ENCODE results near the gene LARGE1. TPM values are rescaled to one million over a fixed set of nuclear protein-coding genes. Genes with fewer than 3 reads are reported as not detected.

LARGE1 gene
- total RNA-seq, 1 experiment from 2014 or later, result 5.8 TPM

DNA sequence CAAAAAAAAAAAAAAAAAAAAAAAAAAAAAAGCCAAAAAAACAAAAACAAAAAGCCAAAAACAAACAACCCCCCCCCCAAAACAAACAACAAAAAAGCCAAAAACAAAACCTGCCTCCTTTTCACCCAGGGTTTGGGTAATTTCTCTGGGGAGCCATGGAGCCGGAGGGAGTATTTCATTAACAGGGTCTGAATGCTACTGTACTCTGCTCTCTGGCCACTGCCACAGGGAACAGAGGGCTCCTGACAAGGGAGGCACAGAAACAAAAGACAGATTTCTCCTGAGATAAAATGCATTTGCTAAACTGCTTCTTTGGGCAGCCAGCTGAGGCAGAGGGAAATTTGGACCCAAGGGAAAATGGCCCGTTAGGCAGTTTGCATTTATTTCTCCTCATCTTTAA, 596.0 kb downstream of the LARGE1 start:
- Mint-ChIP-seq H3K9me3 (ENCODE audit: unreplicated experiment) (no peaks in the 10 kb centered on the region), H3K27me3 (ENCODE audit: insufficient read depth, unreplicated experiment) (no peaks in the 10 kb centered on the region), H3K4me3 (ENCODE audit: unreplicated experiment) (no peak overlapping the region), H3K36me3 (ENCODE audit: insufficient read depth, unreplicated experiment) (peaks cover 5% of the 10 kb centered on the region), H3K4me1 (ENCODE audit: low read depth, unreplicated experiment) (peaks cover 14% of the 10 kb centered on the region), H3K27ac (ENCODE audit: unreplicated experiment) (no peak overlapping the region)
- Histone ChIP-seq H3K4me1 (peaks cover 7% of the 10 kb centered on the region), H3K4me3 (ENCODE audit: low read depth, low read length) (no peak overlapping the region), H3K36me3 (ENCODE audit: control insufficient read depth, insufficient read depth, low read length) (no peaks in the 10 kb centered on the region), H3K9me3 (no peaks in the 10 kb centered on the region), H3K27me3 (replicated peaks; ENCODE audit: control insufficient read depth, insufficient read depth, low read length) (no peaks in the 10 kb centered on the region)
- DNase-seq, result no peak
- ChIA-PET POLR2A (no interaction called here), CTCF (no interaction called here)
- intact Hi-C loops (cut with micrococcal nuclease; ENCODE audit: unreplicated experiment), result no loop called here
- BruUV-seq (replicated peaks), result no TSS peak
- TF ChIP-seq, protein P1, sequence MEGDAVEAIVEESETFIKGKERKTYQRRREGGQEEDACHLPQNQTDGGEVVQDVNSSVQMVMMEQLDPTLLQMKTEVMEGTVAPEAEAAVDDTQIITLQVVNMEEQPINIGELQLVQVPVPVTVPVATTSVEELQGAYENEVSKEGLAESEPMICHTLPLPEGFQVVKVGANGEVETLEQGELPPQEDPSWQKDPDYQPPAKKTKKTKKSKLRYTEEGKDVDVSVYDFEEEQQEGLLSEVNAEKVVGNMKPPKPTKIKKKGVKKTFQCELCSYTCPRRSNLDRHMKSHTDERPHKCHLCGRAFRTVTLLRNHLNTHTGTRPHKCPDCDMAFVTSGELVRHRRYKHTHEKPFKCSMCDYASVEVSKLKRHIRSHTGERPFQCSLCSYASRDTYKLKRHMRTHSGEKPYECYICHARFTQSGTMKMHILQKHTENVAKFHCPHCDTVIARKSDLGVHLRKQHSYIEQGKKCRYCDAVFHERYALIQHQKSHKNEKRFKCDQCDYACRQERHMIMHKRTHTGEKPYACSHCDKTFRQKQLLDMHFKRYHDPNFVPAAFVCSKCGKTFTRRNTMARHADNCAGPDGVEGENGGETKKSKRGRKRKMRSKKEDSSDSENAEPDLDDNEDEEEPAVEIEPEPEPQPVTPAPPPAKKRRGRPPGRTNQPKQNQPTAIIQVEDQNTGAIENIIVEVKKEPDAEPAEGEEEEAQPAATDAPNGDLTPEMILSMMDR (IDR thresholded peaks at IDR 0.05; ENCODE audit: insufficient read depth in 1 of 2, low read depth in 1 of 2, low read length in 1 of 2, severe bottlenecking in 1 of 2, unreplicated experiment in 1 of 2), result no peak

DNA sequence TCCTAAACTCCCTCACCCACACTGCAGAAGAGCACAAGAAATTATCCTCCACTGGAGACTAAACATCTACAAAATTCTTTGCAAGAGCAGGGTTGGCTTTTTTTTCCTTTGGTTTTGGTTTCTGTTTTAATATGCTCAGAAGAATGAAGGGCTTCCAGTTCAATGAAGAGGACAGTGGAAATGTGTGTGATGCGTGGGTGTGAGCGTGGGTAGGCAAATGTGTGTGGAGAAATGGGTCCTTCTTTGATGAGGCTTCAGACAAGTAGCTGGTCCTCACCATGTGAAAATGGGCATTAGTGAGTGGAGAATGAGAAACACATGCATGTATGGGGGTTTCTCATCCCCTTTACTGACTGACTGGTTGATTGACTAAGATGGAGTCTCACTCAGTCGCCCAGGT, 598.8 kb downstream of the LARGE1 start:
- CTCF ChIA-PET, result no interaction called here
- no peak overlapping the region for H3K27ac Mint-ChIP-seq (ENCODE audit: unreplicated experiment)

DNA sequence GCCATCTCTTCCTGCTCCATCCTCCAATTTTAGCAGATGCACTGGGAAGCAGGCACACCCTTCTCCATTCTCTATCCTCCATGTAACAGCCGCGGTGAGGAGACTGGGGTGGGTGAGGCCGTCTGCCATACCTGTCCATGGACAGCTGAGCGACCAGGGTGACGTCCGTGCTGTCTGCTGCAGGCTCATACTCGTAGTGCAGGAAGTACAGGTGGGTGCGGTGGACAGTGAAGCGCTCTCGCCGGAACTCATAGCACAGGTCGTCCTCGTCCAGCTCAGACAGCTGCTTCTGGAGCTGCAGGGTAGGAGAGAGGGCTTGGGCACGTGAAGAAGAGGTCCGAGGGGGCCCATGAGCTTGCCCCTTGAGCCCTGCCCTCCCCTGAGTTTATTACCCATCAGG, 604.3 kb downstream of the LARGE1 start:
- CTCF ChIA-PET, result no interaction called here
- H3K27ac Mint-ChIP-seq (ENCODE audit: unreplicated experiment), result no peak overlapping the region
- H3K4me1 Mint-ChIP-seq (ENCODE audit: low read depth, unreplicated experiment), result no peaks in the 10 kb centered on the region
- no peaks in the 10 kb centered on the region for H3K4me1 ChIP-seq
- H3K4me3 Mint-ChIP-seq (ENCODE audit: unreplicated experiment), result no peak overlapping the region
- no peaks in the 10 kb centered on the region for H3K27me3 Mint-ChIP-seq (ENCODE audit: insufficient read depth, unreplicated experiment)
- POLR2A ChIA-PET, result no interaction called here
- no peak overlapping the region for H3K4me3 ChIP-seq (ENCODE audit: low read depth, low read length)
- BruUV-seq (replicated peaks), result no TSS peak
- TF ChIP-seq, protein P1 (IDR thresholded peaks at IDR 0.05; ENCODE audit: insufficient read depth in 1 of 2, low read depth in 1 of 2, low read length in 1 of 2, severe bottlenecking in 1 of 2, unreplicated experiment in 1 of 2), result no peak
- no peaks in the 10 kb centered on the region for H3K36me3 ChIP-seq (ENCODE audit: control insufficient read depth, insufficient read depth, low read length)
- H3K27me3 ChIP-seq (replicated peaks; ENCODE audit: control insufficient read depth, insufficient read depth, low read length), result no peaks in the 10 kb centered on the region; the same call in 1 of the 2 replicates
- H3K9me3 ChIP-seq, result no peaks in the 10 kb centered on the region
- intact Hi-C loops (cut with micrococcal nuclease; ENCODE audit: unreplicated experiment), result no loop called here
- DNase-seq, result no peak
- H3K9me3 Mint-ChIP-seq (ENCODE audit: unreplicated experiment), result no peaks in the 10 kb centered on the region
- no peaks in the 10 kb centered on the region for H3K36me3 Mint-ChIP-seq (ENCODE audit: insufficient read depth, unreplicated experiment)

More for the DNA sequence above, 598.8 kb downstream of the LARGE1 start:
- H3K9me3 ChIP-seq, result no peaks in the 10 kb centered on the region
- peaks cover 3% of the 10 kb centered on the region for H3K36me3 Mint-ChIP-seq (ENCODE audit: insufficient read depth, unreplicated experiment)
- no peak overlapping the region for H3K4me3 ChIP-seq (ENCODE audit: low read depth, low read length)
- BruUV-seq (replicated peaks), result no TSS peak
- TF ChIP-seq, protein P1 (IDR thresholded peaks at IDR 0.05; ENCODE audit: insufficient read depth in 1 of 2, low read depth in 1 of 2, low read length in 1 of 2, severe bottlenecking in 1 of 2, unreplicated experiment in 1 of 2), result no peak
- intact Hi-C loops (cut with micrococcal nuclease; ENCODE audit: unreplicated experiment), result no loop called here
- no peaks in the 10 kb centered on the region for H3K27me3 ChIP-seq (replicated peaks; ENCODE audit: control insufficient read depth, insufficient read depth, low read length)
- no peaks in the 10 kb centered on the region for H3K4me1 ChIP-seq
- peaks cover 3% of the 10 kb centered on the region for H3K4me1 Mint-ChIP-seq (ENCODE audit: low read depth, unreplicated experiment)
- no peak overlapping the region for H3K4me3 Mint-ChIP-seq (ENCODE audit: unreplicated experiment)
- POLR2A ChIA-PET, result no interaction called here
- H3K9me3 Mint-ChIP-seq (ENCODE audit: unreplicated experiment), result no peaks in the 10 kb centered on the region
- no peaks in the 10 kb centered on the region for H3K36me3 ChIP-seq (ENCODE audit: control insufficient read depth, insufficient read depth, low read length)
- H3K27me3 Mint-ChIP-seq (ENCODE audit: insufficient read depth, unreplicated experiment), result no peaks in the 10 kb centered on the region
- DNase-seq, result no peak
